Breast epithelium (tissue), 3 donors: Measurements from ENCODE around the gene EPS8L3.

ENCODE experiments used
- CTCF ChIP-seq, 3 donors: fragments of 450-650 bp; IDR thresholded peaks; one replicate each; pipeline ENCODE4 v1.5.1; 2016 to 2017; ENCODE audit warnings: antibody characterized with exemption in 3 of 3, mild to moderate bottlenecking in 3 of 3, moderate library complexity in 3 of 3
- POLR2A ChIP-seq: fragments of 450-650 bp; IDR thresholded peaks from one replicate; pipeline ENCODE4 v1.6.1; 2016; ENCODE audit warnings: antibody characterized with exemption, mild to moderate bottlenecking, moderate library complexity

- no peak for TF ChIP-seq CTCF (IDR thresholded peaks at IDR 0.05)
- TF ChIP-seq POLR2A = no peak
Observed at GRCh38 chr1:109722908-109723691, 40.6 kb downstream of the EPS8L3 start.
